Lung (tissue), 12 donors: ENCODE data around the gene SDK1. TPM values are rescaled to one million over a fixed set of nuclear protein-coding genes. Genes with fewer than 3 reads are reported as not detected.
A peak's percentile ranks its signal among the peaks of the same experiment; 100 is the strongest.

Experiments used
- ATAC-seq: fragments of 200-7000 bp; cut with Tn5 transposase; one replicate; pipeline ENCODE4 v1.9.1; 2020; ENCODE audit warnings: moderate number of reproducible peaks; ENCODE audit not compliant: insufficient read depth, low FRiP score
- DNase-seq, 3 donors: peaks; one replicate each; pipeline ENCODE4 v3.0.0-alpha.2; 2013 to 2017
- H3K27ac ChIP-seq, 2 donors: one replicate each; pipeline ENCODE4 v1.5.1; 2013; ENCODE audit warnings: mild to moderate bottlenecking in 2 of 2, moderate library complexity in 2 of 2, control low read depth in 1 of 2, inconsistent platforms in 1 of 2, low read depth in 1 of 2, low read length in 1 of 2
- H3K27me3 ChIP-seq, 3 donors: one replicate each; pipeline ENCODE4 v1.5.1; 2013; ENCODE audit warnings: low read length in 2 of 3; ENCODE audit not compliant: control insufficient read depth in 3 of 3, insufficient read depth in 3 of 3
- H3K36me3 ChIP-seq, 4 donors: one replicate each; pipeline ENCODE4 v1.5.1; 2013; ENCODE audit warnings: low read length in 4 of 4, mild to moderate bottlenecking in 1 of 4, moderate library complexity in 1 of 4; ENCODE audit not compliant: control insufficient read depth in 4 of 4, insufficient read depth in 4 of 4
- H3K4me1 ChIP-seq, 5 donors: one replicate each; pipeline ENCODE4 v1.5.1; 2013; ENCODE audit warnings: low read length in 5 of 5, mild to moderate bottlenecking in 2 of 5, moderate library complexity in 1 of 5; ENCODE audit not compliant: control insufficient read depth in 5 of 5, insufficient read depth in 5 of 5
- H3K4me3 ChIP-seq: one replicate; pipeline ENCODE4 v1.5.1; 2013; ENCODE audit warnings: mild to moderate bottlenecking, control low read depth, moderate library complexity
- H3K9ac ChIP-seq, 2 donors: one replicate each; pipeline ENCODE4 v1.5.1; 2013; ENCODE audit warnings: low read length in 2 of 2, control low read depth in 1 of 2; ENCODE audit not compliant: insufficient read depth in 1 of 2
- H3K9me3 ChIP-seq, 4 donors: one replicate each; pipeline ENCODE4 v1.5.1; 2013; ENCODE audit warnings: low read length in 3 of 4, mild to moderate bottlenecking in 1 of 4, moderate library complexity in 1 of 4; ENCODE audit not compliant: control insufficient read depth in 4 of 4, insufficient read depth in 3 of 4
- WGBS, 2 donors: extraction: QIAGEN DNeasy Blood & Tissue Kit; methylation state at CpG; one replicate each; pipeline ENCODE4 v1.1.7; 2013; 5-methylcytosine and 5-hydroxymethylcytosine counted together
- polyA plus RNA-seq, 2 donors: library from polyadenylated mRNA; stranded (reverse); fragments of 200-250 nt; gene quantifications; one replicate each; pipeline ENCODE4 v1.2.1, GENCODE V29; 2013
- total RNA-seq, 2 donors: library from RNA; depleted of rRNA in 1 of 2; stranded (reverse); fragments of >200 nt in 1 of 2; gene quantifications; one replicate each; pipeline ENCODE4 v1.2.1, GENCODE V29; 2014 to 2021
- TF ChIP-seq, protein P1 (sequence below): IDR thresholded peaks from 2 replicates; pipeline ENCODE4 v1.5.1; 2012; ENCODE audit warnings: mild to moderate bottlenecking; ENCODE audit errors: control extremely low read depth, extremely low read depth
- donor health status: control.
- donor health status: control.
- donor health status: Bipolar disorder and iron deficiency.
- donor health status: healthy.
- donor health status: DM: yes; HTN: yes; CAD: no.

Gene SDK1
- total and polyA plus RNA-seq, 4 donors = 3.7 to 30.1 (median 12.7) TPM

DNA sequence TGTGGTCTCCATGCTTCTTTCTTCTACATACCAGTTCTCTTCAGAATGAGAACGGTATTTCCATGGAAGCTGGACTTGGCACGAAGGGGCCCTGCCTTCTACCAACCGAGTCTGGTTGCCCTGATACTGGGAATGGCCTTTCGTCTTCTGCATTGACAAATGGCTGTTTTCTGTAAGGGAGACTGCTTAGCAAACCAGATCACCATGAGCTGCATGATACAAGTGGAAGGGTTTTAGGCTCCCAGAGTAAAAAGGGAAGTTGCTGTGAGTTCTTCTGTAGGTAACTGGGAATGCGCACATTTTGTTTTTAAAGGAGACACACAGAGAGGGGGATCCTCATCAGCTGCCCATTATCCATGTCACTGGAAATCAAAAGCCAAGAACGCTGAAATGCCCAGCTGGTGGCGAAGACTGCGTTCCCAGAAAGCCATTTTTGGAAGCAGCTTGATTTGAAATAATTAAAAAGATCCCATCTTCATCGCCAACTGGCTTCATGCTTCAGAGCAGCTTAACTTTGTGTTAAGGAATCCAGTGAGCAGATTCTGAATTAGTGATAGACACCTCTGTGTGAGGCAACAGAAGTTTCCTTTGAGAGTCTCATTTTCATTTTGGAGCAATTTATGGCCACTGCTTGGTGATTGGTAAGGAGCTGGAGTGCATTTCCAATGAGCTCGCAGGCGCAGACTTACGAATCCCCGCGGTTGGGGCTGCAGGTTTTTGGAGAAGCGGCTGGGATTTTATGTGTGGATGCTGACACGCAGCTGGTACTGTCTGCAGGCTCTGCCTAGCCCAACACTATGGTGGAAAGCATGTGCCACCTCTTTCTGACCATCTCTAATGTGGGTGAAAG lies 708.4 kb downstream of the SDK1 start:
- DNase-seq (no peak), ATAC-seq (no peak)
- WGBS, 2 donors = 86 to 87% methylated on average over 16 of the region's 16 CpGs
- H3K9me3 ChIP-seq = no peaks in the 10 kb centered on the region
- TF ChIP-seq, protein P1, sequence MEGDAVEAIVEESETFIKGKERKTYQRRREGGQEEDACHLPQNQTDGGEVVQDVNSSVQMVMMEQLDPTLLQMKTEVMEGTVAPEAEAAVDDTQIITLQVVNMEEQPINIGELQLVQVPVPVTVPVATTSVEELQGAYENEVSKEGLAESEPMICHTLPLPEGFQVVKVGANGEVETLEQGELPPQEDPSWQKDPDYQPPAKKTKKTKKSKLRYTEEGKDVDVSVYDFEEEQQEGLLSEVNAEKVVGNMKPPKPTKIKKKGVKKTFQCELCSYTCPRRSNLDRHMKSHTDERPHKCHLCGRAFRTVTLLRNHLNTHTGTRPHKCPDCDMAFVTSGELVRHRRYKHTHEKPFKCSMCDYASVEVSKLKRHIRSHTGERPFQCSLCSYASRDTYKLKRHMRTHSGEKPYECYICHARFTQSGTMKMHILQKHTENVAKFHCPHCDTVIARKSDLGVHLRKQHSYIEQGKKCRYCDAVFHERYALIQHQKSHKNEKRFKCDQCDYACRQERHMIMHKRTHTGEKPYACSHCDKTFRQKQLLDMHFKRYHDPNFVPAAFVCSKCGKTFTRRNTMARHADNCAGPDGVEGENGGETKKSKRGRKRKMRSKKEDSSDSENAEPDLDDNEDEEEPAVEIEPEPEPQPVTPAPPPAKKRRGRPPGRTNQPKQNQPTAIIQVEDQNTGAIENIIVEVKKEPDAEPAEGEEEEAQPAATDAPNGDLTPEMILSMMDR = no peak
- no peak overlapping the region for H3K4me3 ChIP-seq
- peaks cover 0 to 4% (median under 1%) of the 10 kb centered on the region in 4 donors for H3K36me3 ChIP-seq
- H3K9ac ChIP-seq = no peak overlapping the region
- no peaks in the 10 kb centered on the region for H3K27me3 ChIP-seq
- no peak overlapping the region for H3K27ac ChIP-seq
- H3K4me1 ChIP-seq = peaks cover 0 to 25% (median 13%) of the 10 kb centered on the region in 5 donors

DNA sequence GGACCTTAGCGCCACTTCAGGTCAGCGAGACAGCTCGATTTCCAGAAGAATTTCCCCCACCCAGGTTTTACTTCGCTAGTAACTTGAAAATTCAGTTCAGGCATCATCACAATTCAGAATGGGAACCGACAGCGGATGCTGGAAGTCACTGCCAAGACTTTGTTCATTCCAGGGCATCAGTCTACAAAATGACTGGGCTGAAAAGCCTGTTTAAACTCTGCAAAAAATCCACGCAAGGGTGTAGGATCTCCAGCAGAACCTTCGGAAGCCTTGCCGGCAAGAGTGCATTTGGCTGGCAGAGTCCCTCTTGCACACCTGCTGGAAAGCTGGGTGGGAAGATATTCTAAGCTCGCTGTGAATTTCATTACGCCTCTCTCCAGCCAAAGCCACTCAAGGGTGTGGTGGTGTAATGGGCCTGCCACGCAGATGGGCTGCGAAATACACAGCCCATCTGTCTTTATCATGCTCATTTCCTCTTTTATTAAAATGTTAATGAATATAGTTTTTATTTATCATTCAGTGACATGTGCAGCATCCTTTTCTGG lies 709.1 kb downstream of the SDK1 start:
- Histone ChIP-seq H3K27me3 (no peaks in the 10 kb centered on the region), H3K9me3 (no peaks in the 10 kb centered on the region), H3K4me1 (peaks cover 0 to 29% (median 13%) of the 10 kb centered on the region in 5 donors), H3K4me3 (no peak overlapping the region), H3K9ac (no peak overlapping the region), H3K27ac (no peak overlapping the region), H3K36me3 (peaks cover 0 to 4% (median under 1%) of the 10 kb centered on the region in 4 donors)
- ATAC-seq = no peak
- DNase-seq = peak; percentile 46 to 80 (median 73)
- TF ChIP-seq, protein P1 = no peak
- WGBS, 2 donors = 83 to 85% methylated on average over 13 of the region's 13 CpGs

DNA sequence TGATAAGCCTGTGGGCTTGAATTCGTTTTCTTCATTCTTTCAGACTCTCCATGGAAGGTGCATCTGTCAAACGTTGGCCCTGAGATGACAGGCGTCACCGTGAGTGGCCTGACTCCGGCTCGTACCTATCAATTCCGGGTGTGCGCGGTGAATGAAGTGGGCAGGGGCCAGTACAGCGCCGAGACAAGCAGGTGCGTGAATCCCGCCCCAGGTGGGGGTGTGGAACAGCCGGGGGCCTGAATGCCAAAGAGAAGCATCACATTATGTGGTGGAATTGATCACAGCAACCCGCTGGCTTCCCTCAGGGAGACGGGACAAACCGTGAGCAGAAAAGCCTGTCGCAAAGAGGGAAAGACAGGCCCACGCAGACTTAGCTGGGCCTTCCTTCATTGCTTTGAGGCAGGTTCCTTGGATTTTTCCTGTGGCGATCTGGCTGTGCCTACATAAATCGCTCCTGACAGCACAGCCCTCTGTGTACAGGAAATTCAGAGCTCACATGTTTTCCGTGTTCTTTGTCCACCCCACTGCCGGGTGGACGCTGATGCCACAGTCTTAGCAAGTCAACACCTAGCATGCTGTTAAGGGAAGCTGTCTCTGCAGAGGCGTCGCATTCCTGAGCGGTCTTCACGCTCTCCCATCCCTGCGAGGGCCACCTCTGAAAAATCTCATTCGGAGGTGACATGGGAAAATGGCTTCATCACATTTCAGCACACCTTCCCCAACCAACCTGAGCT lies 710.0 kb downstream of the SDK1 start:
- H3K4me3 ChIP-seq = no peak overlapping the region
- H3K27ac ChIP-seq = no peak overlapping the region
- no peaks in the 10 kb centered on the region for H3K27me3 ChIP-seq
- H3K9ac ChIP-seq = no peak overlapping the region
- no peaks in the 10 kb centered on the region for H3K9me3 ChIP-seq
- ATAC-seq (no peak), DNase-seq (no peak)
- 74 to 81% methylated on average over 30 of the region's 30 CpGs for WGBS, 2 donors
- peaks cover 0 to 4% (median under 1%) of the 10 kb centered on the region in 4 donors for H3K36me3 ChIP-seq
- TF ChIP-seq, protein P1 = no peak
- H3K4me1 ChIP-seq = peaks cover 0 to 29% (median 13%) of the 10 kb centered on the region in 5 donors
